ENCODE data around the gene SIRPA. TPM values are rescaled to one million over a fixed set of nuclear protein-coding genes. Genes with fewer than 3 reads are reported as not detected.
"Not testable (repeated sequence)": the region's sequence is repeated elsewhere in the genome, so short reads cannot be mapped to it uniquely, and the experiment has no call there.

Gene SIRPA
- total and polyA plus RNA-seq, 2 of the 4 experiments (the other 2 are of a cell fraction) = 9.9 to 40.2 TPM

GRCh38 chr20:1915233-1915632 lies 20.0 kb downstream of the SIRPA start:
- H3K23ac ChIP-seq (ENCODE audit: low read depth, low read length); H2BK120ac ChIP-seq (ENCODE audit: low read depth, low read length); dilution Hi-C loops (cut with HindIII; ENCODE audit: low sequenced_read_pairs, unreplicated experiment); ATAC-seq (ENCODE audit: low read depth); H4K91ac ChIP-seq (ENCODE audit: insufficient read depth, low read depth, low read length); H2AFZ ChIP-seq (replicated peaks; ENCODE audit: low read length, poor library complexity); H2BK5ac ChIP-seq (ENCODE audit: low read depth, low read length, poor library complexity, severe bottlenecking); H3K9me1 ChIP-seq (ENCODE audit: insufficient read depth, low read length); H3K27ac ChIP-seq (ENCODE audit: insufficient read depth, low read length); H3K27me3 ChIP-seq (ENCODE audit: control insufficient read depth, insufficient read depth, low read length); intact Hi-C loops (cut with micrococcal nuclease); H2AK9ac ChIP-seq (replicated peaks; ENCODE audit: low read depth, low read length, poor library complexity); H3K4me2 ChIP-seq (ENCODE audit: low read depth, low read length); H3K4ac ChIP-seq (ENCODE audit: low read depth, low read length); H3K9ac ChIP-seq (ENCODE audit: low read depth, low read length); H3K56ac ChIP-seq (ENCODE audit: extremely low read depth, insufficient read depth, low read length); H3K18ac ChIP-seq (ENCODE audit: low read depth, low read length); BruUV-seq (replicated peaks); H4K8ac ChIP-seq (ENCODE audit: low read depth in 2 of 2, low read length in 2 of 2); POLR2A ChIA-PET (ENCODE audit: unreplicated experiment); H2AK5ac ChIP-seq (ENCODE audit: low read depth, low read length); H3K14ac ChIP-seq (replicated peaks; ENCODE audit: low read depth, low read length); H2BK15ac ChIP-seq (ENCODE audit: low read depth, low read length); H2BK20ac ChIP-seq (ENCODE audit: low read depth, low read length); H3K4me1 ChIP-seq (ENCODE audit: control insufficient read depth, insufficient read depth, low read length); DNase-seq; H3K4me3 ChIP-seq (ENCODE audit: insufficient read depth, low read depth, low read length); H3K9me3 ChIP-seq (ENCODE audit: control insufficient read depth, insufficient read depth, low read length); H4K5ac ChIP-seq (ENCODE audit: low read depth, low read length); in situ Hi-C loops (cut with MboI; ENCODE audit: low sequenced_read_pairs): not testable (repeated sequence)
- Histone ChIP-seq H3K36me3 (ENCODE audit: control insufficient read depth, insufficient read depth, low read length) (peaks cover 35% of the 10 kb centered on the region), H3K79me1 (ENCODE audit: low read depth in 1 of 2, low read length in 2 of 2) (peaks cover 0 to 14% of the 10 kb centered on the region in 2 experiments; a peak in 2 of 4 replicates), H4K20me1 (ENCODE audit: insufficient read depth, low read length) (peaks cover 12% of the 10 kb centered on the region; the same call in 1 of the 2 replicates)
- WGBS, 2 experiments (ENCODE audit: extremely low coverage in 2 of 2, insufficient read length in 1 of 2) = 100% methylated on average over 1 of the region's 12 CpGs; no CpG with 5 or more reads in 1 of the 2 experiments
- CTCF ChIA-PET = interaction anchor here (1.1 kb wide), 1 partner anchor 11 kb away, joined by 3 read pairs; no protein-coding TSS in a partner anchor
